MCF 10A (cell line): Measurements from ENCODE around the gene SMCHD1. TPM values are rescaled to one million over a fixed set of nuclear protein-coding genes. Genes with fewer than 3 reads are reported as not detected.

Experiments
- BruUV-seq: library from RNA; stranded (reverse); fragments of 400-500 nt; replicated peaks from 2 replicates; lab custom pipeline; 2021; lab: Mats Ljungman, UMichigan
- CTCF ChIA-PET: fragments of 300-600 bp; sonication (Branson Sonifier 250); formaldehyde crosslinking; extraction: SDS; loops from one replicate; lab custom pipeline; 2021; ENCODE audit warnings: antibody characterized with exemption, inconsistent platforms; lab: Yijun Ruan, JAX
- POLR2A ChIA-PET: fragments of 300-600, 350-650 bp; sonication (Branson Sonifier 250); formaldehyde crosslinking; extraction: SDS; loops from one replicate; lab custom pipeline; 2020; ENCODE audit warnings: antibody characterized with exemption, inconsistent platforms; lab: Yijun Ruan, JAX
- DNase-seq: peaks from one replicate; pipeline ENCODE4 v3.0.0-alpha.2; 2018; ENCODE audit not compliant: unreplicated experiment
- H3K27ac Mint-ChIP-seq: one replicate; pipeline ENCODE4 v1.8.0; 2022; ENCODE audit warnings: mild to moderate bottlenecking, low read depth, mixed read lengths; ENCODE audit not compliant: unreplicated experiment
- H3K27me3 Mint-ChIP-seq: one replicate; pipeline ENCODE4 v1.8.0; 2022; ENCODE audit warnings: mixed read lengths; ENCODE audit not compliant: insufficient read depth, unreplicated experiment
- H3K36me3 Mint-ChIP-seq: one replicate; pipeline ENCODE4 v1.8.0; 2022; ENCODE audit warnings: mild to moderate bottlenecking, moderate library complexity, mixed read lengths; ENCODE audit not compliant: insufficient read depth, unreplicated experiment
- H3K4me1 Mint-ChIP-seq: one replicate; pipeline ENCODE4 v1.8.0; 2022; ENCODE audit warnings: mixed read lengths; ENCODE audit not compliant: insufficient read depth, unreplicated experiment
- H3K4me3 Mint-ChIP-seq: one replicate; pipeline ENCODE4 v1.8.0; 2022; ENCODE audit warnings: mild to moderate bottlenecking, moderate library complexity, mixed read lengths; ENCODE audit not compliant: unreplicated experiment
- H3K9me3 Mint-ChIP-seq: one replicate; pipeline ENCODE4 v1.8.0; 2022; ENCODE audit warnings: mixed read lengths; ENCODE audit not compliant: unreplicated experiment
- intact Hi-C: fragments of 100-400 bp; cut with micrococcal nuclease; formaldehyde crosslinking; loops from 2 replicates; pipeline ENCODE4 v1.14.1; 2022
- total RNA-seq: library from RNA; stranded (reverse); gene quantifications from 2 replicates; pipeline ENCODE4 v1.2.3, GENCODE V29; 2022
- TF ChIP-seq, protein P1 (sequence below): fragments of 200-600 bp; IDR thresholded peaks from one replicate; pipeline ENCODE4 v1.8.0; 2022; ENCODE audit warnings: antibody characterized with exemption, mild to moderate bottlenecking; ENCODE audit not compliant: unreplicated experiment

The SMCHD1 gene
- total RNA-seq, 1 experiment from 2014 or later, result 50.7 TPM

DNA sequence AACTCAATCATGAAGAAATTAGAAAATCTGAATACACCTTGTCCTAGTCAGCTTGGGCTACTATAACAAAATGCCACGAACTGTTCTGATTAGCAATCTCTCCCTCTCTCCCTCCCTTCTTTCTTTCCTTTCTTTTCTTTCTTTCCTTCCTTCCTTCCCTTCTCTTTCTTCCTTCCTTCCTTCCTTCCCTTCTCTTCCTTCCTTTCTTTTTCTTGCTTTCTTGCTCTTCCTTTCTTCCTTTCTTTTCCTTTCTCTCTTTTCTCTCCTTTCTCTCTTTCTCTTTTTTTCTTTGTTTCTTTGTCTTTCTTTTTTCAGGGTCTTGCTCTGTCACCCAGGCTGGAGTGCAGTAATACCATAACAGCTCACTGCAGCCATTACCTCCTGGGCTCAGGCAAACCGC, 167.7 kb downstream of the SMCHD1 start:
- no peak overlapping the region for H3K27ac Mint-ChIP-seq
- POLR2A ChIA-PET, result no interaction called here

DNA sequence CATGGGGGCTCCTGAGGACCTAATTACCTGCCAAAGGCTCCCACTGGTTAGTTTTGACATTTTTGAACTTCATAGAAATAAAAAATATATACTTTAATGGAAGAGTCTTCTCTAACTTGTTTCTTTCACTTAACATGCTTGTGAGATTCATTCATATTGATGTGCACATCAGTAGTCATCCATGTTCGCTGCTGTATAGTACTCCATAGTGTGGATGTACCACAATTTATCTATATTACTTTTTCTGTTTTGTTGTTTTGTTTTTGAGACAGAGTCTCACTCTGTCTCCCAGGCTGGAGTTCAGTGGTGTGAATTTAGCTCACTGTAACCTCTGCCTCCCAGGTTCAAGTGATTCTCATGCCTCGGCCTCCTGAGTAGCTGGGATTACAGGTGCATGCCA, 168.4 kb downstream of the SMCHD1 start:
- intact Hi-C loops, result no loop called here
- no peaks in the 10 kb centered on the region for H3K9me3 Mint-ChIP-seq
- peaks cover 18% of the 10 kb centered on the region for H3K27me3 Mint-ChIP-seq
- TF ChIP-seq, protein P1, sequence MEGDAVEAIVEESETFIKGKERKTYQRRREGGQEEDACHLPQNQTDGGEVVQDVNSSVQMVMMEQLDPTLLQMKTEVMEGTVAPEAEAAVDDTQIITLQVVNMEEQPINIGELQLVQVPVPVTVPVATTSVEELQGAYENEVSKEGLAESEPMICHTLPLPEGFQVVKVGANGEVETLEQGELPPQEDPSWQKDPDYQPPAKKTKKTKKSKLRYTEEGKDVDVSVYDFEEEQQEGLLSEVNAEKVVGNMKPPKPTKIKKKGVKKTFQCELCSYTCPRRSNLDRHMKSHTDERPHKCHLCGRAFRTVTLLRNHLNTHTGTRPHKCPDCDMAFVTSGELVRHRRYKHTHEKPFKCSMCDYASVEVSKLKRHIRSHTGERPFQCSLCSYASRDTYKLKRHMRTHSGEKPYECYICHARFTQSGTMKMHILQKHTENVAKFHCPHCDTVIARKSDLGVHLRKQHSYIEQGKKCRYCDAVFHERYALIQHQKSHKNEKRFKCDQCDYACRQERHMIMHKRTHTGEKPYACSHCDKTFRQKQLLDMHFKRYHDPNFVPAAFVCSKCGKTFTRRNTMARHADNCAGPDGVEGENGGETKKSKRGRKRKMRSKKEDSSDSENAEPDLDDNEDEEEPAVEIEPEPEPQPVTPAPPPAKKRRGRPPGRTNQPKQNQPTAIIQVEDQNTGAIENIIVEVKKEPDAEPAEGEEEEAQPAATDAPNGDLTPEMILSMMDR, result no peak
- H3K27ac Mint-ChIP-seq, result no peak overlapping the region
- ChIA-PET POLR2A (no interaction called here), CTCF (no interaction called here)
- no peak for DNase-seq
- no peak overlapping the region for H3K4me3 Mint-ChIP-seq
- H3K36me3 Mint-ChIP-seq, result no peaks in the 10 kb centered on the region
- no peaks in the 10 kb centered on the region for H3K4me1 Mint-ChIP-seq
- no TSS peak for BruUV-seq

More for the DNA sequence above, 167.7 kb downstream of the SMCHD1 start:
- CTCF ChIA-PET, result interaction anchor here (0.6 kb wide), 2 partner anchors 53 to 240 kb away, joined by 3 read pairs; no protein-coding TSS in a partner anchor
- TF ChIP-seq, protein P1, result no peak
- Mint-ChIP-seq H3K9me3 (no peaks in the 10 kb centered on the region), H3K4me1 (no peaks in the 10 kb centered on the region), H3K4me3 (no peak overlapping the region), H3K27me3 (peaks cover 18% of the 10 kb centered on the region), H3K36me3 (no peaks in the 10 kb centered on the region)
- no TSS peak for BruUV-seq
- no peak for DNase-seq
- intact Hi-C loops, result no loop called here

DNA sequence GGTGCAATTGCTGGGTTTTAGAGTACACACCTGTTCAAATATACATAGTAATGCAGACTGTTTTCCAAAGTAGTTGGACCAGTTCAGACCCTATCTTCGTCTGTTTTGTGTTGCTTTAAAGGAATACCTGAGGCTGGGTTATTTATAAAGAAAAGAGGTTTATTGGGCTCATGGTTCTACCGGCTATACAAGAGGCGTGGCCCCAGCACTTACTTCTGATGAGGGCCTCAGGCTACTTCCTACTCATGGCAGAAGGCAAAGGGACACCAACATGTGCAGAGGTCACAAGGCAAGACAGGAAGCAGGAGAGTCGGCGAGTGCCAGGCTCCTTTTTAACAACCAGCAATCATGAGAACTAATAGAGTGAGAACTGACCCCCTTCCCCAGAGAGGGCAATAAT, 169.3 kb downstream of the SMCHD1 start:
- H3K4me3 Mint-ChIP-seq, result no peak overlapping the region
- no peaks in the 10 kb centered on the region for H3K4me1 Mint-ChIP-seq
- no peaks in the 10 kb centered on the region for H3K9me3 Mint-ChIP-seq
- ChIA-PET POLR2A (no interaction called here), CTCF (no interaction called here)
- H3K27ac Mint-ChIP-seq, result no peak overlapping the region
- TF ChIP-seq, protein P1, result no peak
- no peaks in the 10 kb centered on the region for H3K36me3 Mint-ChIP-seq
- no TSS peak for BruUV-seq
- intact Hi-C loops, result no loop called here
- DNase-seq, result no peak
- peaks cover 20% of the 10 kb centered on the region for H3K27me3 Mint-ChIP-seq

DNA sequence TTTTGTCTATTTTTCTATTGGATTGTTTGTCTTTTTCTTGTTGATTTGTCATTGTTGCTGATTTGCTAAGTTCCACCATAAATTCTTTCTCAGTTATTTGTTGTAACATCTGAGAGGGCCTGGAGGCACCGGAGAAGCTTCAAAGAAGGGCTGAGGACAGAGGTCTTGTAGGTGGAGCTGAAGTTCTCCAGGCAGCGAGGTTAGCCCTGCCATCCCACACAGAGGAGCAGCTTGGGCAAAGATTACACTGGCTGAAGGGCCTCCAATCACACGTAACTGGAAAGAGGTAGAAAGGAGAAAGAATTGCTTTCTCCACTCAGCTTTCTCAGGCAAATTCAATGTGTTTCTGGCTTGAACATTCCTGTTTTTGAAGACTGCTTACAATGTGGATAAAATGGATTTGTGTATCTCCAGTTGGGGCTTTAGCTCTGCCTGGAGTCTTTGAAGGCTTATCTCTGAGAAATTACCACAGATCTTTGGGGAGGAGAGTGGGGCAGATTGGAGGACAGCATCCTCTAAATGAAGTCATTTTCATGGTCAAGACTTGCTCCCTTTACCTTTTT, 170.2 kb downstream of the SMCHD1 start:
- H3K9me3 Mint-ChIP-seq, result no peaks in the 10 kb centered on the region
- peaks cover 26% of the 10 kb centered on the region for H3K27me3 Mint-ChIP-seq
- ChIA-PET CTCF (interaction anchor here (0.7 kb wide), 1 partner anchor 179 kb away, joined by 3 read pairs; no protein-coding TSS in a partner anchor), POLR2A (interaction anchor here (0.6 kb wide), 1 partner anchor 16 kb away, joined by 3 read pairs; no protein-coding TSS in a partner anchor)
- H3K4me3 Mint-ChIP-seq, result no peak overlapping the region
- no peaks in the 10 kb centered on the region for H3K36me3 Mint-ChIP-seq
- TF ChIP-seq, protein P1, result no peak
- H3K4me1 Mint-ChIP-seq, result no peaks in the 10 kb centered on the region
- no peak overlapping the region for H3K27ac Mint-ChIP-seq
- no peak for DNase-seq
- no TSS peak for BruUV-seq
- intact Hi-C loops, result no loop called here
